Right lobe of liver (tissue), 4 donors: ENCODE data around the gene ARHGEF11.

Experiments used
- POLR2A ChIP-seq: fragments of 450-650 bp; IDR thresholded peaks from one replicate; pipeline ENCODE4 v1.6.1; 2017; ENCODE audit warnings: antibody characterized with exemption, mild to moderate bottlenecking
- TF ChIP-seq, protein P1 (sequence below), 4 donors: fragments of 200-600 bp in 3 of 4; fragments of 450-650 bp in 1 of 4; IDR thresholded peaks; one replicate each; pipeline versions ENCODE4 v1.5.1 to v1.8.0; 2016 to 2022; ENCODE audit warnings: antibody characterized with exemption in 4 of 4, mild to moderate bottlenecking in 2 of 4
- donor health status: DM: no; HTN: no; CAD: no.
- donor health status: DM: no; HTN: no; CAD: no.
- donor health status: DM: no; HTN: yes; CAD: no.

DNA sequence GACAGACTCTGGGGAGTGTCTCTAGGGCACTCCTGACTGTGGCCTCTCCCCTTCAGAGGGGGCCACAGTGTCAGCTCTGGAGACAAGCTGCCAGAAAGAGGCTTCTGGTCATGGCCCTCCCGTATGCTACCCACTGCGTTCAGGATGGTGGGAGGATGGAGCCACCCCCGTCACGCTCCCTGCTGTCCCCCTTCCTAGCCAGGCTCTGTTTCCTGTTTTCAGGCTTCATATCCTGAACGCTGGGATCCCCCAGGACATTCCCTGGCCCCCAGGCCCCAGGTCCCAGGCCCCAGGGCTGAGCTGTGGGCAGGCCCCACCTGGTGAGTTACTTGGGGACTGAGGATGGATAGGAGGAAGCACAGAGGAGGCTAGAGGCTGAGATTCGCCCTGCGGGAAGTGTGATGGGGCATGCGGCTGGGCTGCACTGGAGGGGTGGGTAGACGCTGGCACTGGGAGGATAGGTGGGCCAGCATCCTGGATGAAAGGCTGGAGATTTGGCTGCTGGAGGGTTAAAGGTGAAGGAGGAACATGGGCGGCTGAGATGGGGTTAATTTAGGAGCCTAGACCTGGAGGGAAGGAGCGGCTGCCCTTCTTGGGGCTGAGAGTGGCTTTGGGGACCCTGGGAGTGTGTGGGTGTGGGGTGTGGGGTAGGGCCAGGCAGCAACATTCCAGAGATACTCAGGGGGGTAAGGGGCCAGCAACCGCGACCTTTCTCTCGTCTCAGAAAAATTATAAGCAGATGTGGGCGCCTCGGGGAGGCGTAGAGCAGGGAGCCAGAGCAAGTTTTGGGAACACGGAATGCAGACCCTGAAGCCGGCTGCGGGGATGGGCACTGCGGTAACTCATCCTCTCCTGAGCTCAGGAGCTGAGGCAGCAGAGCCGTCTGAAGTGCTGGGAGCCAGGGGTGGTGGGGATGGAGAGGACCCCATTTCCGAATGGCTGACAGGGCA is 143.3 kb downstream of the ARHGEF11 start:
- TF ChIP-seq, protein P1, sequence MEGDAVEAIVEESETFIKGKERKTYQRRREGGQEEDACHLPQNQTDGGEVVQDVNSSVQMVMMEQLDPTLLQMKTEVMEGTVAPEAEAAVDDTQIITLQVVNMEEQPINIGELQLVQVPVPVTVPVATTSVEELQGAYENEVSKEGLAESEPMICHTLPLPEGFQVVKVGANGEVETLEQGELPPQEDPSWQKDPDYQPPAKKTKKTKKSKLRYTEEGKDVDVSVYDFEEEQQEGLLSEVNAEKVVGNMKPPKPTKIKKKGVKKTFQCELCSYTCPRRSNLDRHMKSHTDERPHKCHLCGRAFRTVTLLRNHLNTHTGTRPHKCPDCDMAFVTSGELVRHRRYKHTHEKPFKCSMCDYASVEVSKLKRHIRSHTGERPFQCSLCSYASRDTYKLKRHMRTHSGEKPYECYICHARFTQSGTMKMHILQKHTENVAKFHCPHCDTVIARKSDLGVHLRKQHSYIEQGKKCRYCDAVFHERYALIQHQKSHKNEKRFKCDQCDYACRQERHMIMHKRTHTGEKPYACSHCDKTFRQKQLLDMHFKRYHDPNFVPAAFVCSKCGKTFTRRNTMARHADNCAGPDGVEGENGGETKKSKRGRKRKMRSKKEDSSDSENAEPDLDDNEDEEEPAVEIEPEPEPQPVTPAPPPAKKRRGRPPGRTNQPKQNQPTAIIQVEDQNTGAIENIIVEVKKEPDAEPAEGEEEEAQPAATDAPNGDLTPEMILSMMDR (IDR thresholded peaks at IDR 0.05), result no peak
- TF ChIP-seq POLR2A, result no peak
